Measurements from ENCODE around the gene NOS3.

Gene NOS3

DNA sequence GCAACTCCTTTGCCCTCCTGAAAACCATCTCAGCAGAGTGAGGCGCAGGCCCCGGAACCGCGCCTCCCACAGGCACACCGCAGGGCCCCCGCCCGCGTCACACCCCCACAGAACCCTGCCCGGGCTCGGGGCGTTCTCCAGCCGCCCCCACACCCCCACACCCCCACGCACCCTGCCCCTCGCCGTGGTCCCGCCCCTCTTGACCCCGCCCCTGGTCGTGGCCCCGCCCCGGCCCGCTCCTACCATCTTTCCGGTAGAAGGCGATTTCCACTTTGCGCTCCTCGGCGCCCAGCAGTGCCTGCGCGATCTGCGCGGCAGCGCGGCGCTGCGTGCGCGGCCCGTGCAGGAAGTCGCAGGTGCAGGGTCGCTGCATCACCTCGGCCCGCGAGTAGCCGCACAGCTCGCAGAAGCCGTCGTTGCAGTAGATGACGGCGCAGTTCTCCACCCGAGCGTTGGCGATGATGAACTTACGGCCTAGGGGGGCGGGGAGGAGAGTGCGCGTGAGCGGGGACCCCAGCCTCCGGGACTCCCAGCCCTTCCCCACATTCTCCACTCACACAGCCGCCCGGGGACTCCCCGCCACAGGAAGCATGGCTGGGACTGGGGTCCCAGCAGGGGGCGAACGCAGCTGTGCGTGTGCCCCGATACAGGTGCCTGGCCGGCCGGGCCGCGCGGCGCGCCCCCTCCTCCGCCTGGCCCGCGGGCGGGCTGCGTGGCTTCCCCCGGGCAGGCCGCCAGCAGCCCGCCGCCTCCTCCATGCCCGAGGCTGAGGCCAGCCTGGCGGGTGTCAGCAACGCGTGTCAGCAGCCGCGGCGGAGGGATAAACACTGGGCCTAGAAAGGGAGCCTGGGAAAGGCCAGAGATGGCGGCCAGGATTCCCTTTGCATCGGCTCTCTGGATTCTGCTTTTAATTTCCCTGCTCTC is 16.1 kb upstream of the NOS3 start:
- no peak for DNase-seq (ENCODE audit: low read depth)
- TF ChIP-seq, protein P1, sequence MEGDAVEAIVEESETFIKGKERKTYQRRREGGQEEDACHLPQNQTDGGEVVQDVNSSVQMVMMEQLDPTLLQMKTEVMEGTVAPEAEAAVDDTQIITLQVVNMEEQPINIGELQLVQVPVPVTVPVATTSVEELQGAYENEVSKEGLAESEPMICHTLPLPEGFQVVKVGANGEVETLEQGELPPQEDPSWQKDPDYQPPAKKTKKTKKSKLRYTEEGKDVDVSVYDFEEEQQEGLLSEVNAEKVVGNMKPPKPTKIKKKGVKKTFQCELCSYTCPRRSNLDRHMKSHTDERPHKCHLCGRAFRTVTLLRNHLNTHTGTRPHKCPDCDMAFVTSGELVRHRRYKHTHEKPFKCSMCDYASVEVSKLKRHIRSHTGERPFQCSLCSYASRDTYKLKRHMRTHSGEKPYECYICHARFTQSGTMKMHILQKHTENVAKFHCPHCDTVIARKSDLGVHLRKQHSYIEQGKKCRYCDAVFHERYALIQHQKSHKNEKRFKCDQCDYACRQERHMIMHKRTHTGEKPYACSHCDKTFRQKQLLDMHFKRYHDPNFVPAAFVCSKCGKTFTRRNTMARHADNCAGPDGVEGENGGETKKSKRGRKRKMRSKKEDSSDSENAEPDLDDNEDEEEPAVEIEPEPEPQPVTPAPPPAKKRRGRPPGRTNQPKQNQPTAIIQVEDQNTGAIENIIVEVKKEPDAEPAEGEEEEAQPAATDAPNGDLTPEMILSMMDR (conservative IDR thresholded peaks at IDR 0.05; ENCODE audit: control insufficient read depth, insufficient read depth, low read depth, low read length): no peak
- peak overlapping the region; percentile 10 for H3K4me3 ChIP-seq (ENCODE audit: control insufficient read depth, low read depth, low read length)

GRCh38 chr7:150975536-150976319 is 15.1 kb upstream of the NOS3 start:
- no peak overlapping the region for H3K4me3 ChIP-seq (ENCODE audit: control insufficient read depth, low read depth, low read length)
- TF ChIP-seq, protein P1 (conservative IDR thresholded peaks at IDR 0.05; ENCODE audit: control insufficient read depth, insufficient read depth, low read depth, low read length): no peak
- no peak for DNase-seq (ENCODE audit: low read depth)

DNA sequence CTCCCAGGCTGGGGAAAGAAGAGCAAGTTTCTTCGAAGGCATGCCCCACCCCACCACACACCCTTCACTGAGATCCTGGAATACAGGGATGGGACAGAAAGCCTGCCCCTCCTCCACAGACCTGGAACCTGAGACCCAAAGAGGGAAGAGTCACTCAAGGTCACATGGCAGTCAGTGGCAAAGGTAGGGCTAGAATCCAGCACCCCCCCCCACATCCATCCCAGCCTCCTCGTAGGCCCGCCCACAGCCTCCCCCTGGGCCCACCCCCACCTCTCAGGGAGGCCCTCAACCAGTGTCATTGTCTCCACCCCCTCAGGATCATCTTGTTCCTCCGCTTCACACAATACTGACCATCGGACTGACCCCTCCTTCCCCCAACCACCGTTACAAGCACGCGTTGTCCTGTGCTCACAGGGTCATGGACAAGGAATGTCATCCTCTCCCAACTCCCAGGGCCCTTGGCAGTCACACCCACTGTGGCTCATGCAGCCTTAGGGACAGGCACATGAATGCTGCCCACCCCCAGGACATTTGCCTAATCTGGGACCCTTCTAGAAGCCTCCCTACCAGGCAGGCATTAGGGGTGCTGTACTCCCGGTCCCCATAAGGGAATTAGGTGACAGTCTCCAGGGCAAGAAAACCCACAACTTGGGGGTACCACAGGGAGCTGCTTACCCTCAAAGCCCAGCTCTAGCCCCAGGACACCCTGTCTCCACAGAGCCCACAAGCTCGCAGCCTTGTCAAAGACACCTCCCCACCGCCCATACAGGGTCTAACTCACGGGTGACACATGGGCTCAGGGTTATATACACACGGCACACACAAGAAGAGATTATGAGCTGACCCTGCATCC is 14.1 kb upstream of the NOS3 start:
- TF ChIP-seq, protein P1 (conservative IDR thresholded peaks at IDR 0.05; ENCODE audit: control insufficient read depth, insufficient read depth, low read depth, low read length): no peak
- no peak for DNase-seq (ENCODE audit: low read depth)
- H3K4me3 ChIP-seq (ENCODE audit: control insufficient read depth, low read depth, low read length): no peak overlapping the region

- no peak for DNase-seq (ENCODE audit: low read depth)
- TF ChIP-seq, protein P1 (conservative IDR thresholded peaks at IDR 0.05; ENCODE audit: control insufficient read depth, insufficient read depth, low read depth, low read length): no peak
- no peak overlapping the region for H3K4me3 ChIP-seq (ENCODE audit: control insufficient read depth, low read depth, low read length)
These were observed 13.3 kb upstream of the NOS3 start for GRCh38 chr7:150977382-150978125.

GRCh38 chr7:150978126-150978789 is 12.6 kb upstream of the NOS3 start, which contains the start of gene KCNH2:
Gene KCNH2 (minus strand): TSS chr7:150978321. CDS start chr7:150977913, 408 bp downstream.
- TF ChIP-seq, protein P1 (conservative IDR thresholded peaks at IDR 0.05; ENCODE audit: control insufficient read depth, insufficient read depth, low read depth, low read length): no peak
- H3K4me3 ChIP-seq (ENCODE audit: control insufficient read depth, low read depth, low read length): no peak within 1 kb of the TSS
- no peak for DNase-seq (ENCODE audit: low read depth)
